ENCODE results near the gene ARHGAP18.

The ARHGAP18 gene

GRCh38 chr6:129667034-129667433 lies 42.9 kb downstream of the ARHGAP18 start:
- no peak for TF ChIP-seq CTCF (IDR thresholded peaks at IDR 0.05; ENCODE audit: low read depth, low read length, missing control alignments)
- H3K4me3 ChIP-seq (replicated peaks; ENCODE audit: low read depth, low read length), result no peak overlapping the region
- DNase-seq (ENCODE audit: extremely low read depth, low read depth), result no peak

- TF ChIP-seq CTCF (IDR thresholded peaks at IDR 0.05; ENCODE audit: low read depth, low read length, missing control alignments), result no peak
- H3K4me3 ChIP-seq (replicated peaks; ENCODE audit: low read depth, low read length), result no peak overlapping the region
- DNase-seq (ENCODE audit: extremely low read depth, low read depth), result no peak
Measured at GRCh38 chr6:129665555-129665954, 44.4 kb downstream of the ARHGAP18 start.

GRCh38 chr6:129663531-129663930 lies 46.4 kb downstream of the ARHGAP18 start:
- TF ChIP-seq CTCF (IDR thresholded peaks at IDR 0.05; ENCODE audit: low read depth, low read length, missing control alignments), result no peak
- DNase-seq (ENCODE audit: extremely low read depth, low read depth), result no peak
- H3K4me3 ChIP-seq (replicated peaks; ENCODE audit: low read depth, low read length), result no peak overlapping the region

GRCh38 chr6:129662980-129663431 lies 47.0 kb downstream of the ARHGAP18 start:
- TF ChIP-seq CTCF (IDR thresholded peaks at IDR 0.05; ENCODE audit: low read depth, low read length, missing control alignments), result no peak
- no peak for DNase-seq (ENCODE audit: extremely low read depth, low read depth)
- no peak overlapping the region for H3K4me3 ChIP-seq (replicated peaks; ENCODE audit: low read depth, low read length)

- DNase-seq (ENCODE audit: extremely low read depth, low read depth), result no peak
- no peak overlapping the region for H3K4me3 ChIP-seq (replicated peaks; ENCODE audit: low read depth, low read length)
- no peak for TF ChIP-seq CTCF (IDR thresholded peaks at IDR 0.05; ENCODE audit: low read depth, low read length, missing control alignments)
Measured at GRCh38 chr6:129662406-129662766, 47.6 kb downstream of the ARHGAP18 start.

- no peak overlapping the region for H3K4me3 ChIP-seq (replicated peaks; ENCODE audit: low read depth, low read length)
- DNase-seq (ENCODE audit: extremely low read depth, low read depth), result no peak
- TF ChIP-seq CTCF (IDR thresholded peaks at IDR 0.05; ENCODE audit: low read depth, low read length, missing control alignments), result no peak
Measured at GRCh38 chr6:129661536-129662405, 48.2 kb downstream of the ARHGAP18 start.

GRCh38 chr6:129660346-129660676 lies 49.7 kb downstream of the ARHGAP18 start:
- DNase-seq (ENCODE audit: extremely low read depth, low read depth), result no peak
- no peak overlapping the region for H3K4me3 ChIP-seq (replicated peaks; ENCODE audit: low read depth, low read length)
- no peak for TF ChIP-seq CTCF (IDR thresholded peaks at IDR 0.05; ENCODE audit: low read depth, low read length, missing control alignments)

Measured in HFF-Myc (cell line).